Epithelial cell of proximal tubule (primary cell): ENCODE data around the gene TMEM18. TPM values are rescaled to one million over a fixed set of nuclear protein-coding genes. Genes with fewer than 3 reads are reported as not detected.

ENCODE experiments used
- DNase-seq: peaks from one replicate; pipeline ENCODE4 v3.0.0-alpha.2; 2011; ENCODE audit warnings: low read depth
- H3K4me3 ChIP-seq: 2 replicates; pipeline ENCODE4 v1.5.1; 2011; ENCODE audit warnings: low read depth, mild to moderate bottlenecking, low read length
- CTCF ChIP-seq: conservative IDR thresholded peaks from 2 replicates; pipeline ENCODE4 v1.5.1; 2012; ENCODE audit warnings: low read depth, mild to moderate bottlenecking, low read length
- total RNA-seq: library from RNA; depleted of rRNA; stranded (reverse); fragments of >200 nt; gene quantifications from 2 replicates; pipeline ENCODE4 v1.2.3, GENCODE V29; 2015

TMEM18 gene
- total RNA-seq, 1 donor from 2014 or later = 39.4 TPM

GRCh38 chr2:636641-637405 is 40.4 kb downstream of the TMEM18 start:
- peak overlapping the region; percentile 1 for H3K4me3 ChIP-seq
- peak; percentile 84 for TF ChIP-seq CTCF
- DNase-seq = no peak

- DNase-seq = no peak
- no peak overlapping the region for H3K4me3 ChIP-seq
- TF ChIP-seq CTCF = no peak
Observed at GRCh38 chr2:635687-636621, 41.3 kb downstream of the TMEM18 start.

- peak; percentile 50 for DNase-seq
- TF ChIP-seq CTCF = no peak
- H3K4me3 ChIP-seq = no peak overlapping the region
Observed at GRCh38 chr2:634636-635388, 42.4 kb downstream of the TMEM18 start.

GRCh38 chr2:634041-634440 is 43.2 kb downstream of the TMEM18 start:
- no peak for TF ChIP-seq CTCF
- DNase-seq = no peak
- no peak overlapping the region for H3K4me3 ChIP-seq

GRCh38 chr2:633371-633770 is 43.8 kb downstream of the TMEM18 start:
- no peak overlapping the region for H3K4me3 ChIP-seq
- DNase-seq = no peak
- no peak for TF ChIP-seq CTCF

GRCh38 chr2:632471-632870 is 44.7 kb downstream of the TMEM18 start:
- DNase-seq = no peak
- no peak overlapping the region for H3K4me3 ChIP-seq
- TF ChIP-seq CTCF = no peak
